Kidney (tissue), 14 donors: ENCODE measurements around the gene ART3. TPM values are rescaled to one million over a fixed set of nuclear protein-coding genes. Genes with fewer than 3 reads are reported as not detected.
A peak's percentile ranks its signal among the peaks of the same experiment; 100 is the strongest.

Experiments used
- DNase-seq, 5 donors: peaks; one replicate each; pipeline ENCODE4 v3.0.0-alpha.2; 2013 to 2020
- FAIRE-seq: peaks from 2 replicates; lab custom pipeline; 2012; peaks lifted over from hg19 to GRCh38; lab: Jason Lieb, UNC
- H3K27ac ChIP-seq, 2 donors: one replicate each; pipeline ENCODE4 v1.7.0; 2013; ENCODE audit warnings: low read depth in 2 of 2, low read length in 2 of 2, inconsistent platforms in 1 of 2
- H3K27me3 ChIP-seq: one replicate; pipeline ENCODE4 v1.7.1; 2013; ENCODE audit warnings: low read length, inconsistent platforms; ENCODE audit not compliant: control insufficient read depth, insufficient read depth
- H3K36me3 ChIP-seq, 3 donors: one replicate each; pipeline versions ENCODE4 v1.7.0 to v1.7.1; 2013; ENCODE audit warnings: low read length in 3 of 3, control low read depth in 1 of 3, inconsistent platforms in 1 of 3; ENCODE audit not compliant: insufficient read depth in 3 of 3, control insufficient read depth in 2 of 3
- H3K4me1 ChIP-seq, 3 donors: one replicate each; pipeline versions ENCODE4 v1.7.0 to v1.7.1; 2013; ENCODE audit warnings: low read length in 3 of 3, inconsistent platforms in 1 of 3, low read depth in 1 of 3; ENCODE audit not compliant: control insufficient read depth in 2 of 3, insufficient read depth in 2 of 3
- H3K4me3 ChIP-seq, 3 donors: one replicate each; pipeline versions ENCODE4 v1.7.0 to v1.8.1; 2013; ENCODE audit warnings: low read length in 3 of 3, control low read depth in 1 of 3, inconsistent platforms in 1 of 3
- H3K9ac ChIP-seq, 3 donors: one replicate each; pipeline versions ENCODE4 v1.7.0 to v1.7.1; 2013; ENCODE audit warnings: low read length in 3 of 3, control low read depth in 1 of 3, inconsistent platforms in 1 of 3
- H3K9me3 ChIP-seq, 3 donors: one replicate each; pipeline versions ENCODE4 v1.7.0 to v1.7.1; 2013; ENCODE audit warnings: low read length in 3 of 3, control low read depth in 1 of 3, inconsistent platforms in 1 of 3; ENCODE audit not compliant: control insufficient read depth in 2 of 3, insufficient read depth in 1 of 3
- CTCF ChIP-seq: IDR thresholded peaks from 3 replicates; pipeline ENCODE4 v1.5.1; 2012; ENCODE audit warnings: mild to moderate bottlenecking, moderate library complexity, borderline replicate concordance; ENCODE audit not compliant: insufficient read depth; ENCODE audit errors: extremely low read depth
- intact Hi-C: fragments of 100-400 bp; cut with DNase I; formaldehyde crosslinking; loops from one replicate; pipeline ENCODE4 v1.11.1; 2022
- polyA plus RNA-seq: library from polyadenylated mRNA; stranded (reverse); fragments of 350-450 nt; fragmentation: Illumina TruSeq; extraction: RNeasy Lipid Tissue Mini Kit (QIAGEN cat#74804); gene quantifications from one replicate; pipeline ENCODE4 v1.2.3, GENCODE V29; 2014; ENCODE audit warnings: low read depth, low replicate concordance; ENCODE audit not compliant: insufficient read depth
- total RNA-seq: library from RNA; stranded (reverse); fragmentation: NEBNext Ultra II Directional; extraction: Animal tissue kit (Norgen Biotek cat#: 25700); gene quantifications from one replicate; pipeline ENCODE4 v1.2.1, GENCODE V29; 2021
- donor health status: control.
- donor health status: control.
- donor health status: control.
- donor health status: control.
- donor health status: control.
- donor health status: DM: yes; HTN: yes; CAD: no.
- donor health status: Normal renal cell carcinoma (clear cell type).

Gene ART3
- total and polyA plus RNA-seq, 2 donors from 2014 or later: not detected

GRCh38 chr4:76091052-76091451 is 16.5 kb downstream of the ART3 start:
- no peak overlapping the region for H3K4me3 ChIP-seq
- no peak overlapping the region for H3K9ac ChIP-seq
- FAIRE-seq (no peak), DNase-seq (no peak)
- no peak for TF ChIP-seq CTCF
- H3K9me3 ChIP-seq: no peaks in the 10 kb centered on the region
- no peaks in the 10 kb centered on the region for H3K36me3 ChIP-seq
- intact Hi-C loops: no loop called here
- no peak overlapping the region for H3K27ac ChIP-seq
- no peaks in the 10 kb centered on the region for H3K27me3 ChIP-seq
- peaks cover 0 to 2% (median 0%) of the 10 kb centered on the region in 3 donors for H3K4me1 ChIP-seq

- FAIRE-seq: no peak
- peak in 1 of 5 donors; percentile 2 for DNase-seq
- TF ChIP-seq CTCF: no peak
- Histone ChIP-seq H3K9me3 (no peaks in the 10 kb centered on the region), H3K27ac (no peak overlapping the region), H3K4me3 (no peak overlapping the region), H3K36me3 (no peaks in the 10 kb centered on the region), H3K27me3 (no peaks in the 10 kb centered on the region), H3K9ac (no peak overlapping the region), H3K4me1 (no peaks in the 10 kb centered on the region)
- intact Hi-C loops: no loop called here
Measured at GRCh38 chr4:76095568-76095967, 21.1 kb downstream of the ART3 start.

GRCh38 chr4:76096076-76096475 is 21.6 kb downstream of the ART3 start:
- no peak overlapping the region for H3K4me3 ChIP-seq
- H3K4me1 ChIP-seq: no peaks in the 10 kb centered on the region
- FAIRE-seq: no peak
- no peak overlapping the region for H3K27ac ChIP-seq
- no peak for DNase-seq
- H3K27me3 ChIP-seq: no peaks in the 10 kb centered on the region
- H3K9ac ChIP-seq: no peak overlapping the region
- no peak for TF ChIP-seq CTCF
- intact Hi-C loops: no loop called here
- no peaks in the 10 kb centered on the region for H3K36me3 ChIP-seq
- H3K9me3 ChIP-seq: no peaks in the 10 kb centered on the region

- no peak overlapping the region for H3K9ac ChIP-seq
- no peak overlapping the region for H3K27ac ChIP-seq
- no peaks in the 10 kb centered on the region for H3K9me3 ChIP-seq
- intact Hi-C loops: no loop called here
- H3K27me3 ChIP-seq: no peaks in the 10 kb centered on the region
- no peak for TF ChIP-seq CTCF
- H3K36me3 ChIP-seq: no peaks in the 10 kb centered on the region
- H3K4me1 ChIP-seq: no peaks in the 10 kb centered on the region
- FAIRE-seq: no peak
- no peak overlapping the region for H3K4me3 ChIP-seq
- DNase-seq: peak in 1 of 5 donors; percentile 20
Measured at GRCh38 chr4:76105652-76106051, 31.1 kb downstream of the ART3 start.
